GM12865 (cell line): ENCODE measurements around the gene FTSJ1.

Source experiments
- DNase-seq: peaks from one replicate; pipeline ENCODE4 v3.0.0; 2010; ENCODE audit warnings: low read depth
- H3K4me3 ChIP-seq: 2 replicates; pipeline ENCODE4 v1.5.1; 2011; ENCODE audit warnings: mild to moderate bottlenecking, low read depth, low read length, control low read depth
- CTCF ChIP-seq: IDR thresholded peaks from 2 replicates; pipeline ENCODE4 v1.5.1; 2011; ENCODE audit warnings: low read length, control low read depth, low read depth, inconsistent platforms; ENCODE audit not compliant: insufficient read depth; ENCODE audit errors: missing control alignments

FTSJ1 gene

GRCh38 chrX:48467281-48467761 is 8.7 kb upstream of the FTSJ1 start:
- no peak for DNase-seq
- no peak for TF ChIP-seq CTCF
- peak overlapping the region; percentile 85 for H3K4me3 ChIP-seq

GRCh38 chrX:48468247-48468671 is 7.7 kb upstream of the FTSJ1 start:
- peak overlapping the region; percentile 85 for H3K4me3 ChIP-seq
- peak; percentile 69 for DNase-seq
- TF ChIP-seq CTCF: no peak

GRCh38 chrX:48468693-48469691 is 7.0 kb upstream of the FTSJ1 start:
- peak overlapping the region; percentile 85 for H3K4me3 ChIP-seq
- TF ChIP-seq CTCF: peak; percentile 33
- DNase-seq: peak; percentile 56

- peak within 1 kb of the TSS; percentile 85 for H3K4me3 ChIP-seq
- no peak for DNase-seq
- no peak for TF ChIP-seq CTCF
Measured at GRCh38 chrX:48470110-48470832, 5.7 kb upstream of the FTSJ1 start, which contains the start of gene SLC38A5. Gene SLC38A5 (minus strand): TSS chrX:48470260. CDS start chrX:48467924, 2,336 bp downstream.

GRCh38 chrX:48470833-48471118 is 5.2 kb upstream of the FTSJ1 start:
- no peak for TF ChIP-seq CTCF
- no peak for DNase-seq
- H3K4me3 ChIP-seq: no peak overlapping the region

GRCh38 chrX:48471504-48471903 is 4.5 kb upstream of the FTSJ1 start:
- TF ChIP-seq CTCF: no peak
- no peak for DNase-seq
- H3K4me3 ChIP-seq: no peak overlapping the region
